AG09319 (cell line): Measurements from ENCODE around the gene NBPF4.
A peak's percentile ranks its signal among the peaks of the same experiment; 100 is the strongest.
"Not testable (repeated sequence)": the region's sequence is repeated elsewhere in the genome, so short reads cannot be mapped to it uniquely, and the experiment has no call there.

ENCODE experiments used
- DNase-seq: peaks from one replicate; pipeline ENCODE4 v3.0.0-alpha.2; 2010; ENCODE audit warnings: low read depth; ENCODE audit errors: extremely low read depth
- CTCF ChIP-seq: IDR thresholded peaks from 2 replicates; pipeline ENCODE4 v1.5.1; 2011; ENCODE audit warnings: low read depth, mild to moderate bottlenecking, inconsistent platforms, low read length, moderate library complexity

The NBPF4 gene

GRCh38 chr1:108214641-108215465 is 29.0 kb downstream of the NBPF4 start:
- TF ChIP-seq CTCF: peak; percentile 35
- DNase-seq: not testable (repeated sequence)

GRCh38 chr1:108211014-108211413 is 32.9 kb downstream of the NBPF4 start:
- no peak for TF ChIP-seq CTCF
- DNase-seq: no peak

GRCh38 chr1:108209456-108210108 is 34.3 kb downstream of the NBPF4 start:
- no peak for DNase-seq
- no peak for TF ChIP-seq CTCF

GRCh38 chr1:108208724-108209446 is 35.0 kb downstream of the NBPF4 start:
- no peak for DNase-seq
- no peak for TF ChIP-seq CTCF

GRCh38 chr1:108203582-108203981 is 40.3 kb downstream of the NBPF4 start:
- not testable (repeated sequence) for DNase-seq

GRCh38 chr1:108201687-108202086 is 42.2 kb downstream of the NBPF4 start:
- no peak for TF ChIP-seq CTCF
- no peak for DNase-seq

- peak; percentile 25 for DNase-seq
- peak; percentile 38 for TF ChIP-seq CTCF
Observed at GRCh38 chr1:108200687-108201051, 43.2 kb downstream of the NBPF4 start.
